Spinal cord (tissue), 10 donors: ENCODE results near the gene NCAM1. TPM values are rescaled to one million over a fixed set of nuclear protein-coding genes. Genes with fewer than 3 reads are reported as not detected.

Experiments used
- DNase-seq, 6 donors: peaks; one replicate each; pipeline versions ENCODE4 v3.0.0 to v3.0.0-alpha.2; 2013 to 2015; ENCODE audit warnings: low spot score in 6 of 6, low read depth in 4 of 6
- H3K27ac ChIP-seq: one replicate; pipeline ENCODE4 v1.5.1; 2013; ENCODE audit warnings: low read depth, low read length, control low read depth
- H3K27me3 ChIP-seq: one replicate; pipeline ENCODE4 v1.6.1; 2013; ENCODE audit warnings: low read length; ENCODE audit not compliant: control insufficient read depth, insufficient read depth
- H3K36me3 ChIP-seq: one replicate; pipeline ENCODE4 v1.6.1; 2013; ENCODE audit warnings: low read length; ENCODE audit not compliant: control insufficient read depth, insufficient read depth
- H3K4me1 ChIP-seq: one replicate; pipeline ENCODE4 v1.6.1; 2013; ENCODE audit warnings: low read length; ENCODE audit not compliant: control insufficient read depth, insufficient read depth
- H3K4me3 ChIP-seq: one replicate; pipeline ENCODE4 v1.5.1; 2013; ENCODE audit warnings: low read depth, low read length, control low read depth
- H3K9me3 ChIP-seq: one replicate; pipeline ENCODE4 v1.6.1; 2013; ENCODE audit warnings: low read length; ENCODE audit not compliant: control insufficient read depth, insufficient read depth
- WGBS: methylation state at CpG from one replicate; pipeline ENCODE4 v1.1.5; 2013; ENCODE audit warnings: missing lambda C conversion rate; ENCODE audit not compliant: insufficient coverage; 5-methylcytosine and 5-hydroxymethylcytosine counted together
- polyA plus RNA-seq, 2 donors: library from polyadenylated mRNA; unstranded; fragments of 120-200 nt; gene quantifications; one replicate each; pipeline ENCODE4 v1.2.1, GENCODE V29; 2013; ENCODE audit not compliant: insufficient read length in 2 of 2
- total RNA-seq, 2 donors: library from RNA; depleted of rRNA in 1 of 2; stranded (reverse); fragments of 120-200 nt in 1 of 2; fragments of >200 nt in 1 of 2; gene quantifications; one replicate each; pipeline versions ENCODE4 v1.2.3 to v1.2.4, GENCODE V29; 2013 to 2014
- donor health status: healthy.

The NCAM1 gene
- total and polyA plus RNA-seq, 4 donors, result 205 to 523 (median 383) TPM

DNA sequence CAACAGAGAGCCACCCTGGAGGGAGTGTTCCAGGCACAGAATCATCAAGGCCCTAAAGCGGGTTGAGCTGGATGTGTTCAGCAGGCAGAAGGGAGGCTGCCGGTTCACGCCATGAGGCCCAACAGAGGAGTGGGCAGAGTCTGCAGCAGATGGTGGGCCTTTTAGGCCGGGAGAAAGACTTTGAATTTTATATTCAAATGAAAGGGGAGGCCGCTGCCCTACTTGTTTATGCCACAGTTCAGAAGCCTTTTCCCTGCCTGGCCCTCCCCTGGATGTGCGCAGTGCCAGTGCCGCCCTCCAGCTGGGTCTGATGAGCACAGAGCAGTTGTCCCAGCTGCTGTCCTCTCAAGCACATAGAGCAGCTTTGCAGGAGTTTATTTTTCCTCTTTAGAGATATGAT lies 306.3 kb downstream of the NCAM1 start:
- 64% methylated on average over 7 of the region's 7 CpGs for WGBS
- H3K36me3 ChIP-seq, result peaks cover 63% of the 10 kb centered on the region
- H3K27ac ChIP-seq, result no peak overlapping the region
- H3K27me3 ChIP-seq, result no peaks in the 10 kb centered on the region
- peaks cover 17% of the 10 kb centered on the region for H3K4me1 ChIP-seq
- no peaks in the 10 kb centered on the region for H3K9me3 ChIP-seq
- no peak overlapping the region for H3K4me3 ChIP-seq
- no peak for DNase-seq

DNA sequence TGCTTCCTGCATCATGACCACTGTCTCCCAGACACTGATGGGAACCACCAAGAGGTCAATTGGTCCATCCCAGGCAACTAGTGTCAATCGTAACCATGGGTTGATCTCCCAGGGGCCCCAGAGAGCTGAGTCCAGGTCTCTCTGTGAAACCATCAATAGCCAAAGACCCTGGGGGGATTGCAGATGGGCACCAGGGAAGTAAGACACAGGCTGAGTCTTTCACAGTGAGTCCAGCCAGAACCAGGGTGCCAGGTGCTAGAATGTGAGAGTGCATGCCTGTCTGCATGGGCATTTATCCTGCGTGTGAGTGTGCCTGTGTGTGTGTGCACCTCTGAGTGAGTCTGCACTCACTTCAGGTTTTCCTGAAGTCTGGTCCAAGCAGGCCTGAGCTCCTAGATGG lies 307.9 kb downstream of the NCAM1 start:
- Histone ChIP-seq H3K4me1 (peaks cover 26% of the 10 kb centered on the region), H3K4me3 (no peak overlapping the region), H3K27me3 (no peaks in the 10 kb centered on the region), H3K27ac (no peak overlapping the region), H3K36me3 (peaks cover 70% of the 10 kb centered on the region), H3K9me3 (no peaks in the 10 kb centered on the region)
- WGBS, result 78% methylated on average over 1 of the region's 2 CpGs
- DNase-seq, result no peak

DNA sequence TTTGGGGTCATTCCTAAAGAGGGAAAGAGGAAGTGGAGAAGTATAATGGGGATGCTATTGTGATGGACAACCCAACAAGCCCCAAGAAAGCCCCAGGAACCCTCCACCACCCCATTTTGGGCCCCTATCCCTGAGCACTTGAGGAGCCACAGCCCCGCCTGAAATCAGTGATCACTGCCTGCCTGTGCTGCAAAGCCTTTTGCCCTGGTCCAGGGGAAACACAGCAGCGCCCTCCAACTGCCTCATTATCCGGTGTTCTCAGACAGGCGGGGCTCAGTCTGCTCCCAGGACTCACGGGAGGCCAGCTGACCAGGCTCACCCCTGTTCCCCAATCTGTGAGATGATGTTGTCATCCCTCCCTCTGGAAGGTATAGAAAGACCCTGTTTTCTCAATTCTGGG lies 308.4 kb downstream of the NCAM1 start:
- no peaks in the 10 kb centered on the region for H3K9me3 ChIP-seq
- H3K36me3 ChIP-seq, result peaks cover 70% of the 10 kb centered on the region
- H3K27ac ChIP-seq, result no peak overlapping the region
- 92% methylated on average over 5 of the region's 5 CpGs for WGBS
- H3K4me1 ChIP-seq, result peaks cover 26% of the 10 kb centered on the region
- DNase-seq, result no peak
- no peaks in the 10 kb centered on the region for H3K27me3 ChIP-seq
- H3K4me3 ChIP-seq, result no peak overlapping the region

DNA sequence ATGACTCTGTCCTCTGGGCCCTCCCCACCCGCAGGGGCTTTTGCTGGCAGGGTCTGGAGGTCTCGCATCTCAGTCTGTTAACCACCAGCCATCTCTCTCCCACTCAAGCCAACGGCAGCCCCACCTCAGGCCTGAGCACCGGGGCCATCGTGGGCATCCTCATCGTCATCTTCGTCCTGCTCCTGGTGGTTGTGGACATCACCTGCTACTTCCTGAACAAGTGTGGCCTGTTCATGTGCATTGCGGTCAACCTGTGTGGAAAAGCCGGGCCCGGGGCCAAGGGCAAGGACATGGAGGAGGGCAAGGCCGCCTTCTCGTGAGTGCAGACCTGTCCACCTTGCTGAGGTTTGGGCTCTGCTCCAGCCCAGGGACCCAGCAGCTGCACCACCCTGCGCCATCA lies 308.9 kb downstream of the NCAM1 start:
- DNase-seq, result no peak
- Histone ChIP-seq H3K4me1 (peaks cover 27% of the 10 kb centered on the region), H3K4me3 (no peak overlapping the region), H3K27ac (no peak overlapping the region), H3K36me3 (peaks cover 71% of the 10 kb centered on the region), H3K27me3 (no peaks in the 10 kb centered on the region), H3K9me3 (no peaks in the 10 kb centered on the region)
- 94% methylated on average over 13 of the region's 13 CpGs for WGBS

DNA sequence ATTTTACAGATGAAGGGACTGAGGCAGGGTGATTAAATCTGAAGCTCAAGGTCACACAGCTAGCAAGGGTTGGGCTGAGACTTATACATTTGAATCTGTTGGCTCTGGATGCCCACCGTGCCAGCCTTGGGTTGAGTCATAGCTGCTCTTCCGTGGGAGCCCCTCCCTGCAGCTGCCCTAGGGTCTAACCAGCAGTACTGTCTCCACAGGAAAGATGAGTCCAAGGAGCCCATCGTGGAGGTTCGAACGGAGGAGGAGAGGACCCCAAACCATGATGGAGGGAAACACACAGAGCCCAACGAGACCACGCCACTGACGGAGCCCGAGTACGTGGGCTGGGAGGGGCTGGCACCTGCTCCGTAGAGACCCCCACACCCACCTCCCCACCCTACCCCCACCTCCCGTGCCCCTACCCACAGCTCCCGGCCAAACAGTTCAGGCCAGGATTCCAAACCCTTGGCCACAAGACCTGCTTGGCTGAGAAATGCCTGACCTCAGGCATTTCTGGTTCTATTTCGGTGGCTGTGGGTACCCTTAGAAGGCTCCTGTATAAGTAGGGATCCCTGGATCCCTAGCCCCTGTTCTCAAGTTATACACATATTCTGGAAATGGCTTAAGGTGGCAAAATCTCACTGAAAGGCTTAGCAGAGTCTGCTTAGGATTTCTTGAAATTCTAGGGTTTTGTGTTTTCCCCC lies 310.5 kb downstream of the NCAM1 start:
- no peak overlapping the region for H3K4me3 ChIP-seq
- peaks cover 75% of the 10 kb centered on the region for H3K36me3 ChIP-seq
- no peak for DNase-seq
- WGBS, result 94% methylated on average over 10 of the region's 14 CpGs
- peaks cover 29% of the 10 kb centered on the region for H3K4me1 ChIP-seq
- no peaks in the 10 kb centered on the region for H3K27me3 ChIP-seq
- H3K27ac ChIP-seq, result no peak overlapping the region
- H3K9me3 ChIP-seq, result no peaks in the 10 kb centered on the region

DNA sequence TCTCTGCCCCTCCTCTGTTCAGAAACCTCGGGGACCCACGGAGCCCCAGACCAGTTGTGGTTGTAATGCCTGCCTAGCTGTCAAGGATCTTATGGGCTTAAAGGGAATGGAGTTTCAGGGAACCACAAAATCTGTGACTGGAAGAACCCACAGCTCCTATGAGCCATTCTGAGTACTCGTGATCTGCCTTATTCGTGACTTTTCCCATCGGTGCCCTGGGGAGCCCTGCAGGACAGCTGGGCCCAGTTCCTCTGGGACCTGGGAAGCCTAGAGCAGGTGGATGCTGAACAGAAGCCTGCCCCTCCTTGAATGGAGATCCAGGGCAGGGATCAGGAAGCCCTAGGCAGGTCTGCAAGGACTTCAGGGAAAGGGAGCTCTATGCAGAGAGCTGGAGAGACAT lies 311.1 kb downstream of the NCAM1 start:
- Histone ChIP-seq H3K9me3 (no peaks in the 10 kb centered on the region), H3K36me3 (peaks cover 75% of the 10 kb centered on the region), H3K4me3 (no peak overlapping the region), H3K4me1 (peaks cover 29% of the 10 kb centered on the region), H3K27ac (no peak overlapping the region), H3K27me3 (no peaks in the 10 kb centered on the region)
- WGBS, result 85% methylated on average over 4 of the region's 5 CpGs
- no peak for DNase-seq

DNA sequence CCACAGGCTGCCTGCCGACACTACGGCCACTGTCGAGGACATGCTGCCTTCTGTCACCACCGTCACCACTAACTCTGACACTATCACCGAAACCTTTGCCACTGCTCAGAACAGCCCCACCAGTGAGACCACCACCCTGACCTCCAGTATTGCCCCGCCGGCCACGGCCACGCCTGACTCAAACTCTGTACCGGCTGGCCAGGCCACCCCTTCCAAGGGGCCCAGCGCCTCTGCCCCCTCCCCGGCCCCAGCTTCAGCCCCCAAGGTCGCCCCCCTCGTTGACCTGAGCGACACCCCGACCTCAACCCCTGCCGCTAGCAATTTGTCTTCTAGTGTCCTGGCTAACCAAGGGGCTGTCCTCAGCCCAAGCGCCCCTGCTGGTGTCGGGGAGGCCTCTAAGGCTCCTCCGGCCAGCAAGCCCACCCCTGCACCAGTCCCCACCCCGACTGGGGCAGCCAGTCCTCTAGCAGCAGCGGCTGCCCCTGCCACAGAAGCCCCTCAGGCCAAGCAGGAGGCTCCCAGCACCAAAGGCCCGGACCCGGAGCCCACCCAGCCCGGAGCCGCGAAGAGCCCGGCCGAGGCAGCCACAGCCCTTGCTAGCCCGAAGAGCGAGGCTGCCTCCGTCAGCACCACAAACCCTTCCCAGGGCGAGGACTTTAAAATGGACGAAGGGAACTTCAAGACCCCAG lies 311.9 kb downstream of the NCAM1 start:
- peaks cover 72% of the 10 kb centered on the region for H3K36me3 ChIP-seq
- DNase-seq, result no peak
- no peaks in the 10 kb centered on the region for H3K27me3 ChIP-seq
- no peaks in the 10 kb centered on the region for H3K9me3 ChIP-seq
- H3K4me1 ChIP-seq, result peaks cover 29% of the 10 kb centered on the region
- WGBS, result 80% methylated on average over 30 of the region's 34 CpGs
- no peak overlapping the region for H3K27ac ChIP-seq
- H3K4me3 ChIP-seq, result no peak overlapping the region

DNA sequence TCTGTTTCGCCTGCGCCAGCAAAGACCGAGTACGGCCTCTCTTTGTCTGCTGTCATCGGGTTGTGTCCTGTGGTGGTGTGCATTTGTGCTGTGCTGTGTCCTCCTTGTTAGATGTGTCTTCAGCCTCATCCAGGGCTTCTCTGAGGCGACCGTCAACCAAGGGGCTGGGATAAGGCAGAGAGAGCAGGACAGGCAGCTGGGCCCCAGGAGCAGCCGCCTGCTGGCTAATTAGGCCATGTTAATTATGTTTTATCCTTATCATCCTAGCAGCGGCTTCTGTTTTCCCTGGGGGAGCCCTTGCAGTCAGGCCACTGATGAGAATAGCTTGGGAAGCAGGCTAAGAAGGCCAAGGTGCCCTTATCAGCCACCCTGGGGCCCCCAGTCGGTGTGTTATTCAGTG lies 312.5 kb downstream of the NCAM1 start:
- H3K9me3 ChIP-seq, result no peaks in the 10 kb centered on the region
- H3K36me3 ChIP-seq, result peaks cover 65% of the 10 kb centered on the region
- peak in 1 of 6 donors; percentile 52 for DNase-seq
- H3K27me3 ChIP-seq, result no peaks in the 10 kb centered on the region
- H3K4me3 ChIP-seq, result no peak overlapping the region
- peaks cover 29% of the 10 kb centered on the region for H3K4me1 ChIP-seq
- 86% methylated on average over 6 of the region's 10 CpGs for WGBS
- no peak overlapping the region for H3K27ac ChIP-seq

DNA sequence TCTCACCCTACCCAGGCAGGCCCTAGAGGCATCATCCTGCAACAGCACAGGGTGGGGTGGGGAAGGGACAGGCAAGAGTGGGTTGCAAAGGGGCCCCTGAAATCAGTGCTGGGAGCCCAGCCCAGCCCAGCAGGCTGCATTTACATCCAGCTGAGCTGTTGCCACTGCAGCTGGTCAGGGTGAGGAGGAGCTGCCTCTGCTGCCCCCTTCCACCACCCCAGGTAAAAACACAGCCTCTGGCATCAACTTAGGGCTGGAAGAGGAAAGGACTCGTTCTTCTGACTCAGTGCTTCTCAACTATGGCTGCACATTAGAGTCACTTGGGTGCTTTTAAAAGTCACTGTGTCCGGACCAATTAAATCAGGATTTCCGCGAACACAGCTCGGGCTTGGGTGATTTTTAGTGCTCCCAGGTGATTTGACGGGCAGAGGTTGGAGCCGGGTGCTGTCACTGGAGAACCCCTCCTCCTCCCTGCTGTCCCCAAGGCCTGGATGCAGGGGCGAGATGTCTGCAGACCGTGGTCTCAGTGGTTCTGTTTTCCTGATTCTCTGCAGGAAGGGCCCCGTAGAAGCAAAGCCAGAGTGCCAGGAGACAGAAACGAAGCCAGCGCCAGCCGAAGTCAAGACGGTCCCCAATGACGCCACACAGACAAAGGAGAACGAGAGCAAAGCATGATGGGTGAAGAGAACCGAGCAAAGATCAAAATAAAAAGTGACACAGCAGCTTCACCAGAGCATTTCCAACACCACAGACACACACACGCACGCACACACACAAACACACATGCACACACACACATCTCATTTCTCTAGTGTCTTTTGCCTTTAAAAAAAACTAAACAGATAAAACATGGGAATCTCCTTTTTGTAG lies 313.7 kb downstream of the NCAM1 start:
- no peaks in the 10 kb centered on the region for H3K9me3 ChIP-seq
- H3K27ac ChIP-seq, result no peak overlapping the region
- no peaks in the 10 kb centered on the region for H3K27me3 ChIP-seq
- H3K4me3 ChIP-seq, result no peak overlapping the region
- H3K4me1 ChIP-seq, result peaks cover 29% of the 10 kb centered on the region
- WGBS, result 51% methylated on average over 17 of the region's 19 CpGs
- H3K36me3 ChIP-seq, result peaks cover 56% of the 10 kb centered on the region
- peak in 1 of 6 donors; percentile 33 for DNase-seq
